Measurements from ENCODE around the gene KIAA0586.
"Not testable (repeated sequence)": the region's sequence is repeated elsewhere in the genome, so short reads cannot be mapped to it uniquely, and the experiment has no call there.

KIAA0586 gene

DNA sequence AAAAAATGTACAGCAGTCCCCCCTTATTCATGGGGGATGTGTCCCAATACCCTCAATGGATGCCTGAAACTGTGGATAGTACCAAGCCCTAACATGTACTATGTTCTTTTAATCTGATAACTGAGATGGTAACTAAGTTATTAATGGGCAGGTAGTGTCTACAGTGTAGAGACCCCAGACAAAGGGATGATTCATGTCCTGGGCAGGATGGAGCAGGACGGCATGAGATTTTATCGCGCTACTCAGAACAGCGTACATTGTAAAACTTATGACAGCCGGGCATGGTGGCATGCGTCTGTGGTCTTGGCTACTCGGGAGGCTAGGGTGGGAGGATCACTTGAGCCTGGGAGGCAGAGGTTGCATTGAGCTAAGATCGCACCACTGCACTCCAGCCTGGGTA lies 37.1 kb downstream of the KIAA0586 start:
- TF ChIP-seq, protein P1, sequence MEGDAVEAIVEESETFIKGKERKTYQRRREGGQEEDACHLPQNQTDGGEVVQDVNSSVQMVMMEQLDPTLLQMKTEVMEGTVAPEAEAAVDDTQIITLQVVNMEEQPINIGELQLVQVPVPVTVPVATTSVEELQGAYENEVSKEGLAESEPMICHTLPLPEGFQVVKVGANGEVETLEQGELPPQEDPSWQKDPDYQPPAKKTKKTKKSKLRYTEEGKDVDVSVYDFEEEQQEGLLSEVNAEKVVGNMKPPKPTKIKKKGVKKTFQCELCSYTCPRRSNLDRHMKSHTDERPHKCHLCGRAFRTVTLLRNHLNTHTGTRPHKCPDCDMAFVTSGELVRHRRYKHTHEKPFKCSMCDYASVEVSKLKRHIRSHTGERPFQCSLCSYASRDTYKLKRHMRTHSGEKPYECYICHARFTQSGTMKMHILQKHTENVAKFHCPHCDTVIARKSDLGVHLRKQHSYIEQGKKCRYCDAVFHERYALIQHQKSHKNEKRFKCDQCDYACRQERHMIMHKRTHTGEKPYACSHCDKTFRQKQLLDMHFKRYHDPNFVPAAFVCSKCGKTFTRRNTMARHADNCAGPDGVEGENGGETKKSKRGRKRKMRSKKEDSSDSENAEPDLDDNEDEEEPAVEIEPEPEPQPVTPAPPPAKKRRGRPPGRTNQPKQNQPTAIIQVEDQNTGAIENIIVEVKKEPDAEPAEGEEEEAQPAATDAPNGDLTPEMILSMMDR (IDR thresholded peaks at IDR 0.05; ENCODE audit: insufficient read depth, missing control alignments) = no peak
- DNase-seq (ENCODE audit: insufficient read length, low spot score) (no peak), FAIRE-seq (no peak)

DNA sequence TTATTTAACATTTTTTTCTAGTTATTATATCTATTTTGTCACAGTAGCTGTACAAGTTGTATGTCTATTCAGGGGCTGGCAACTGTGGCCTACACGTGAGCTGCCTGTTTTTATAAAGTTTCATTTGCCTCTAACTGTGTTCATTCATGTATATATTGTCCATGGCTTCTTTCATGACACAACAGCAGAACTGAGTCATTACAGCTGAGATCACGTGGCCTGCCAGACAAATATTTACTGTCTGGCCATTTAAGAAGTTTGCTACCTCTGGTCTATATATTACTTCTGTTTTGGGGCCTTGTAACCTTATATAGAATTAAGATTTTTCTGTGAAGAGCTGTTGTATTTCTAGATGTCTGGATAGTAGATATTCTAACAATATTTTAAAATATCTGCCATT lies 37.9 kb downstream of the KIAA0586 start:
- FAIRE-seq = no peak
- TF ChIP-seq, protein P1 (IDR thresholded peaks at IDR 0.05; ENCODE audit: insufficient read depth, missing control alignments) = no peak
- no peak for DNase-seq (ENCODE audit: insufficient read length, low spot score)

DNA sequence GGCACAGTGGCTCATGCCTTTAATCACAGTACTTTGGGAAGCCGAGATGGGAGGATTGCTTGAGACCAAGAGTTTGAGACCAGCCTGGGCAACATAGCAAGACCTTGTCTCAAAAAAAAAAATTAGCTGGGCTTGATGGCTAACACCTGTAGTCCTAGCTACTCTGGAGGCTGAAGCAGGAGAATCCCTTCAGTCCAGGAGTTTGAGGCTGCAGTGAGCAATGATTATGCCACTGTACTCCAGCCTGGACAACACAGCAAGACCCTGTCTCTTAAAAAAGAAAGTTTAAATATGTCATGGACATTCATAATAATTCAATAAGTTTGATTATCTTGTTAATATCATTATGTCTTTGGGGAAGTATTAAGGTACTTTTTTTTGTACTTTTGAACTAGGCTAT lies 38.9 kb downstream of the KIAA0586 start:
- FAIRE-seq = no peak
- TF ChIP-seq, protein P1 (IDR thresholded peaks at IDR 0.05; ENCODE audit: insufficient read depth, missing control alignments) = no peak
- no peak for DNase-seq (ENCODE audit: insufficient read length, low spot score)

DNA sequence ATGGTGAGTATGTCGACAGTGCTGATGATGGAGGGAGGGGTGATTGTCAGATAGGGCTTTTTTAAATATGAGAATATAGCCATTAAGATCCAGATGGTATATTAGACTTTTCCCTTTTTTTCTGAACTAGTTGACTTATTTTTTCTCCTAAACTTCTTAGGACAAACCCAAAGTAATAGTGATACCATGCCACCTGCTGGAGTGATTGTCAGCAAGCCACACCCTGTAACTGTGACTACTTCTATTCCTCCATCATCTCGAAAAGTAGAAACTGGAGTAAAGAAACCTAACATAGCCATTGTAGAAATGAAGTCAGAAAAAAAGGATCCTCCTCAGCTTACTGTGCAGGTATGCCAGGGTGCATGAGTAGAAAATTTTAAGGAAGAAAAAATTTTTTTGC lies 40.1 kb downstream of the KIAA0586 start:
- no peak for DNase-seq (ENCODE audit: insufficient read length, low spot score)
- TF ChIP-seq, protein P1 (IDR thresholded peaks at IDR 0.05; ENCODE audit: insufficient read depth, missing control alignments) = no peak
- FAIRE-seq = no peak

DNA sequence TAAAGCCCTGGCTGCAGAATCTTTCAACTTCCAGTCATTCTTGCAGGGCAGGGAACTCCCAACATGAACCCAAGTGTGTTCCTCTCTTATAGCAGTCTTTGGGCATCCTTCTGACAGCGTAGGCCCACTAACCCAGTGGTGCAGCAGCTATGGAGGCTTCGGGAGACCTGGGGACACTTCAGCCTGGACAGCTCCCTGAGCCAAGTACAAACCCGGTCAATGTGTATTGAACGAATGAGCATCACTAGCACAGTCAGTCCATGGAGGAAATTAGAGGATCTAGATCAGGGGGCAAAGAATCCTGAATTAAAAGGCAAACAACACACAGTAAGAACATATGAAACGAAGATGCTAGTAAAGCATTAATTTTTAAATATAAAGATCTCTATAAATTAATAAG lies 41.8 kb downstream of the KIAA0586 start:
- TF ChIP-seq, protein P1 (IDR thresholded peaks at IDR 0.05; ENCODE audit: insufficient read depth, missing control alignments) = no peak
- no peak for FAIRE-seq
- no peak for DNase-seq (ENCODE audit: insufficient read length, low spot score)

DNA sequence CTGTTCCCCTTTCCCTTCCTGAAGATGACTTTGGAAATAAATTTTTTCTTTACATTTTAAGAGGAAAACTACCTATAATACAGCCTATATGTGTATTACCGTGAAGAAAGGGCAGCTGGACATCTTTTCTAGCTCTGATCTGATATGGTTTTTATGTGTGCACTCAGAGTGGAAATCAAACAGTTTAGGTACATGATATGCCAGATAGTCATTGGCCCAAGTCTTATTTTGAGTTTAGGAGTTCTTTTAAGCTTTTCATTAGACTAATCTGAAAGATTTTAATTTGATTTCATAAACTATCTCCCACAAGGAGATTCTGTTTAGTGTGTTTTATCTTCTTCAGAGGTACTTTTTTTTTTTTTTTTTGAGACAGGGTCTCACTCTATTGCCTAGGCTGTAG lies 48.8 kb downstream of the KIAA0586 start:
- FAIRE-seq = no peak
- no peak for DNase-seq (ENCODE audit: insufficient read length, low spot score)
- TF ChIP-seq, protein P1 (IDR thresholded peaks at IDR 0.05; ENCODE audit: insufficient read depth, missing control alignments) = no peak

DNA sequence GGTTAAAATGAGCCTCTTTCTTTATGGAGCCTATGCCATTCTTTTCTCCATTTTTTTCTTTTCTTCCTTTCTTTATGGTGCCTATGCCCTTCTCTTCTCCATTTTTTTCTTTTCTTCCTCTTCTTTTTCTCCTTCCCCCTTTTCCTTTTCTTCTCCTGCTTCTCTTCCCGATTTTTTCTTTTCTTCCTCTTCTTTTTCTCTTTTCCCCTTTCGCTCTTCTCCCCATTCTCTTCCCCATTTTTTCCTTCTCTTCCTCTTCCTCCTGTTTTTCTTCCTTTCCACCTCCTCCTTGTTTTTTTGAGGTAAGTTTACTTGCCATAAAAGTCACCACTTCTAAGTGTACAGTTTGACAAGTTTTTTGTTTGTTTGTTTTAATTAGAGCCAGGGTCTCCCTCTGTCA lies 50.1 kb downstream of the KIAA0586 start:
- FAIRE-seq = no peak
- TF ChIP-seq, protein P1 (IDR thresholded peaks at IDR 0.05; ENCODE audit: insufficient read depth, missing control alignments) = no peak
- DNase-seq (ENCODE audit: insufficient read length, low spot score) = no peak

DNA sequence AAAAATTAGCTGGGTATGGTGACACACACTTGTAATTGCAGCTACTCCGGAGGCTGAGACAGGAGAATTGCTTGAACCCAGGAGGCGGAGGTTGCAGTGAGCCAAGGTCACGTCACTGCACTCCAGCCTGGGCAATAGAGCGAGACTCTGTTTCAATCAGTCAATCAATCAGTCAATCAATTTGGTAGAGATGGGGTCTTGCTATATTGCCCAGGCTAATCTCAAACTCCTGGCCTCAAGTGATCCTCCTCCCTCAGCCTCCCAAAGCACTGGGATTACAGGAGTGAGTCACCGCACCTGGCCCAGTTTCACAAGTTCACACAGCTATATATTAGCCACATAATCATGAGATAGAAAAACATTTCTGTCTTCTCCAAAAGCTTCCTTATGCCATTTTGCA lies 50.8 kb downstream of the KIAA0586 start:
- DNase-seq (ENCODE audit: insufficient read length, low spot score); FAIRE-seq: not testable (repeated sequence)

Data from D721Med (cell line).